MM.1S (cell line): ENCODE measurements around the gene IHH.

ENCODE experiments used
- EZH2 ChIP-seq: fragments of 300-600 bp; sonication (generic); optimal IDR thresholded peaks from 2 replicates; pipeline ENCODE3; 2017; ENCODE audit warnings: low read depth, mild to moderate bottlenecking, antibody characterized with exemption, low read length, mixed read lengths
- EZH2phosphoT487 ChIP-seq: fragments of 300-600 bp; sonication (generic); IDR thresholded peaks from 2 replicates; pipeline ENCODE4 v1.6.1; 2018; ENCODE audit warnings: antibody characterized with exemption, low read length
- TF ChIP-seq, protein P1 (sequence below): fragments of 300-600 bp; sonication (generic); IDR thresholded peaks from 2 replicates; pipeline ENCODE4 v1.5.1; 2016; ENCODE audit warnings: antibody characterized with exemption, low read length, mixed read lengths

DNA sequence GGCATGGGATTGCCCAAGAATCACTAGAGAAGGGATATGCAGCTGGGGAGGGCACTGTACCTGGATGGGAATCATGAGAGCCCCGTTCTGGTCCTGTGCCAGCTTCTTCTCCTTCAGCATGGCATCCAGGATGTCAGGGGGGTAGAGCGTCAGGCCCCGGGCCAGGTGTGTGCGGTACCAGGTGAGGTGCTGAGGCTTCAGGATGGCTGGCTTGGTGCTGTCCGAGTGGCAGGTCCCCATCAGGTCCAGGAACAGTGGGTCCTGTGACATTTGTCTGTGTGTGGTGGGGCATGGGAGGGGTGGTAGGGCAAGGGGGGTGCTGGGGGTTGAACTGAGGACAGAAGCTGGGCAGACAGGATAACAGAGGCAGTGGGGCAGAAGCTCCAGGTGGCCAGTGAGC lies 32.6 kb downstream of the IHH start:
- TF ChIP-seq, protein P1, sequence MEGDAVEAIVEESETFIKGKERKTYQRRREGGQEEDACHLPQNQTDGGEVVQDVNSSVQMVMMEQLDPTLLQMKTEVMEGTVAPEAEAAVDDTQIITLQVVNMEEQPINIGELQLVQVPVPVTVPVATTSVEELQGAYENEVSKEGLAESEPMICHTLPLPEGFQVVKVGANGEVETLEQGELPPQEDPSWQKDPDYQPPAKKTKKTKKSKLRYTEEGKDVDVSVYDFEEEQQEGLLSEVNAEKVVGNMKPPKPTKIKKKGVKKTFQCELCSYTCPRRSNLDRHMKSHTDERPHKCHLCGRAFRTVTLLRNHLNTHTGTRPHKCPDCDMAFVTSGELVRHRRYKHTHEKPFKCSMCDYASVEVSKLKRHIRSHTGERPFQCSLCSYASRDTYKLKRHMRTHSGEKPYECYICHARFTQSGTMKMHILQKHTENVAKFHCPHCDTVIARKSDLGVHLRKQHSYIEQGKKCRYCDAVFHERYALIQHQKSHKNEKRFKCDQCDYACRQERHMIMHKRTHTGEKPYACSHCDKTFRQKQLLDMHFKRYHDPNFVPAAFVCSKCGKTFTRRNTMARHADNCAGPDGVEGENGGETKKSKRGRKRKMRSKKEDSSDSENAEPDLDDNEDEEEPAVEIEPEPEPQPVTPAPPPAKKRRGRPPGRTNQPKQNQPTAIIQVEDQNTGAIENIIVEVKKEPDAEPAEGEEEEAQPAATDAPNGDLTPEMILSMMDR, result no peak
- TF ChIP-seq EZH2phosphoT487 (no peak), EZH2 (no peak)
